Measurements from ENCODE around the gene EIF2S1.
"Not testable (repeated sequence)": the region's sequence is repeated elsewhere in the genome, so short reads cannot be mapped to it uniquely, and the experiment has no call there.

GRCh38 chr14:67329666-67330065 lies 30.5 kb upstream of the EIF2S1 start:
- not testable (repeated sequence) for TF ChIP-seq POU2F2, POLR2AphosphoS5 (IDR thresholded peaks at IDR 0.05; ENCODE audit: low read depth, low read length)
